ENCODE results near the gene KCNK5. TPM values are rescaled to one million over a fixed set of nuclear protein-coding genes. Genes with fewer than 3 reads are reported as not detected.

The KCNK5 gene
- total and polyA plus RNA-seq, 2 experiments from 2014 or later: 6.6 to 11.4 TPM

DNA sequence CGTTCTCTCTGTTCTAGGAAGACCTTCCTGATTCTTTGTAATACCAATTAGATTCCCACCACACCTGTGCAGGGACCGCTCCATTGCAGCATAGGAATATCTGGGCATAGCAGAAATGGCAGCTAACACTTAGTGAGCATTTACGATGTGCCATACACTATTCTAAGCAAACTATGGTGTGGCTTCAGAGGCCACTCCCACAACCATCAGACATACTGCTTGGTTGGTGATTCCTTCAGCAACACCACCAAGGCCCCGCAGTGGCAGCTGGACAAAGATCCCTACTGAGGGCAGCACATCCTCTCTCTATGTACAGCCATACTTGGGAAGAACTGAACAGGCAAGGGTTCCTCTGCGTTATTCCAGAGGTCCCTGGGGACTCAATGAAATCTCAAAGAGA is 6.2 kb downstream of the KCNK5 start:
- Histone ChIP-seq H2AFZ (no peak overlapping the region), H3K36me3 (replicated peaks; ENCODE audit: insufficient read depth, low read depth) (no peaks in the 10 kb centered on the region), H3K4me3 (no peak overlapping the region), H3K79me2 (peaks cover 52% of the 10 kb centered on the region), H3K4me1 (ENCODE audit: insufficient read depth) (peaks cover 44% of the 10 kb centered on the region), H3K27ac (no peak overlapping the region), H3K27me3 (peaks cover 6% of the 10 kb centered on the region), H4K20me1 (ENCODE audit: insufficient read depth, poor library complexity, severe bottlenecking) (no peaks in the 10 kb centered on the region), H3K9me2 (replicated peaks; ENCODE audit: insufficient read depth) (no peaks in the 10 kb centered on the region), H3K9me3 (ENCODE audit: low read depth) (no peaks in the 10 kb centered on the region), H3K4me2 (peak overlapping the region; percentile 29)
- no peak for DNase-seq (ENCODE audit: low spot score)
- TF ChIP-seq EZH2 (IDR thresholded peaks at IDR 0.05; ENCODE audit: borderline replicate concordance): no peak
- TF ChIP-seq EZH2phosphoT487 (IDR thresholded peaks at IDR 0.05; ENCODE audit: low read depth, severe bottlenecking, unreplicated experiment): no peak
- TF ChIP-seq, protein P1, sequence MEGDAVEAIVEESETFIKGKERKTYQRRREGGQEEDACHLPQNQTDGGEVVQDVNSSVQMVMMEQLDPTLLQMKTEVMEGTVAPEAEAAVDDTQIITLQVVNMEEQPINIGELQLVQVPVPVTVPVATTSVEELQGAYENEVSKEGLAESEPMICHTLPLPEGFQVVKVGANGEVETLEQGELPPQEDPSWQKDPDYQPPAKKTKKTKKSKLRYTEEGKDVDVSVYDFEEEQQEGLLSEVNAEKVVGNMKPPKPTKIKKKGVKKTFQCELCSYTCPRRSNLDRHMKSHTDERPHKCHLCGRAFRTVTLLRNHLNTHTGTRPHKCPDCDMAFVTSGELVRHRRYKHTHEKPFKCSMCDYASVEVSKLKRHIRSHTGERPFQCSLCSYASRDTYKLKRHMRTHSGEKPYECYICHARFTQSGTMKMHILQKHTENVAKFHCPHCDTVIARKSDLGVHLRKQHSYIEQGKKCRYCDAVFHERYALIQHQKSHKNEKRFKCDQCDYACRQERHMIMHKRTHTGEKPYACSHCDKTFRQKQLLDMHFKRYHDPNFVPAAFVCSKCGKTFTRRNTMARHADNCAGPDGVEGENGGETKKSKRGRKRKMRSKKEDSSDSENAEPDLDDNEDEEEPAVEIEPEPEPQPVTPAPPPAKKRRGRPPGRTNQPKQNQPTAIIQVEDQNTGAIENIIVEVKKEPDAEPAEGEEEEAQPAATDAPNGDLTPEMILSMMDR (IDR thresholded peaks at IDR 0.05; ENCODE audit: poor library complexity): no peak
- 96% methylated on average over 5 of the region's 5 CpGs for WGBS (ENCODE audit: low lambda C conversion rate, missing lambda C conversion rate)

DNA sequence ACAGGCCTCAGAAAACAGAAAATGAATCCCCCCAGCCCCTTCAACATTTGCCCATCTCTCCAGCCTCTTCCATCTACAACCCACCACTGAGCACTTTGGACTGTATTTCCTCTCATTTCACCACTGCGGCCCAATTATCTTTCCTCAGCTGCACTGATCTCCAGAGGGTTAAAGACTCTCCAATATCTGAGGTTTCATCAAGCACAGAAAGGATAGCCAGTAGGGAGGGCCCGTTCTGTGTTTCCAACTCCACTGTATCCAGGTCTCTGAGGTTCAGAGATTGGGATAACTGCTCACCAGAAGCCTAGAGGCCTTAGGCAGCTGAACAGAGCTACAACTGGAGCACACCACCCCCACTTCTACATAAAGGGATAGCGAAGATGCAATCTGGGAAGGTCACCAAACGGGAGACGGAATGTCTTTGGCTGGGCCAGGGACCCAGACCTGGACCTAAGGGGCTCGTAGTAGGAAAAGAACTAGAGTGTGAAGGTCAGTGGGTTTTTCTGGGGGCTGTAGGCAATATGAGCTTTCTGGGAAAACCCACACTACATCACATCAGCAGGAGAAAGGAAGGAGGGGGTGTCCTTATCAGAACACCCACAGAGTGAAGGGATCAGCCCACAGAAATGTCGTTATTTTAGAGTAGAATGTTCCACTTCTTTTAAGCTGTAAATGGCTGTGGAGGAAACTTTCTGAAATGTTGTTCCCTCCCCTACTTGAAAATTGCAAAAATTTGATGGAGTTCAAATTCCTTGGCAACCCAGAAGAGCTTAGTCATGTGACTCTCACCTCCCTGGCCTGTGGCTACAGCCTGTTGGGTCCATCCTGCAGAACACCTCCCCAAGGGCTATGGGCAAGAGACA is 7.3 kb downstream of the KCNK5 start:
- peaks cover 42% of the 10 kb centered on the region for H3K79me2 ChIP-seq

DNA sequence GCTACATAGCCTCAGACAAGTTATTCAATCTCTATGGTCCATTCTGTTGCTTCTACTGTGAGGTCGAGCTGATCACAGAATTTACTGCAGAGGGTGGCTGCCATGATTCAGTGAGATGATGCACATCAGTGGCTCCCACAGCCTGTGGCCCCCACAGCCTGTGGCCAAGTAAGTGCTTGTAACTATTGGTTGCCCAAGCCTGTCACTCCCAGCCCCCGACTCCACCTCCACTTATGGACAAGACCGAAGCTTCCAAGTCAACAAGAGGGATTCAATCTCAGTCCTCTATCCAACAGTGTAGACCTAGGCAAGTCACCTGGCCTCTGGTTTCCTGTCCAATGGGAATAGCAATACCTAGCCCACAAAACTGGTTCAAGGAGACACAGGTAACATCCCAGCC is 8.2 kb downstream of the KCNK5 start:
- no peaks in the 10 kb centered on the region for H3K27me3 ChIP-seq
- H3K4me2 ChIP-seq: no peak overlapping the region
- DNase-seq (ENCODE audit: low spot score): no peak
- H4K20me1 ChIP-seq (ENCODE audit: insufficient read depth, poor library complexity, severe bottlenecking): no peaks in the 10 kb centered on the region
- H3K79me2 ChIP-seq: peaks cover 38% of the 10 kb centered on the region
- no peak overlapping the region for H3K27ac ChIP-seq
- H3K36me3 ChIP-seq (replicated peaks; ENCODE audit: insufficient read depth, low read depth): no peaks in the 10 kb centered on the region
- H3K4me1 ChIP-seq (ENCODE audit: insufficient read depth): peaks cover 55% of the 10 kb centered on the region
- TF ChIP-seq EZH2phosphoT487 (IDR thresholded peaks at IDR 0.05; ENCODE audit: low read depth, severe bottlenecking, unreplicated experiment): no peak
- TF ChIP-seq EZH2 (IDR thresholded peaks at IDR 0.05; ENCODE audit: borderline replicate concordance): no peak
- TF ChIP-seq, protein P1 (IDR thresholded peaks at IDR 0.05; ENCODE audit: poor library complexity): no peak
- H3K4me3 ChIP-seq: no peak overlapping the region
- 93% methylated on average over 3 of the region's 3 CpGs for WGBS (ENCODE audit: low lambda C conversion rate, missing lambda C conversion rate)
- H3K9me2 ChIP-seq (replicated peaks; ENCODE audit: insufficient read depth): no peaks in the 10 kb centered on the region
- no peaks in the 10 kb centered on the region for H3K9me3 ChIP-seq (ENCODE audit: low read depth)
- H2AFZ ChIP-seq: no peak overlapping the region

More for the DNA sequence above, 7.3 kb downstream of the KCNK5 start:
- Histone ChIP-seq H2AFZ (no peak overlapping the region), H3K27ac (no peak overlapping the region), H3K4me1 (ENCODE audit: insufficient read depth) (peaks cover 54% of the 10 kb centered on the region), H3K9me2 (replicated peaks; ENCODE audit: insufficient read depth) (no peaks in the 10 kb centered on the region), H3K4me3 (no peak overlapping the region), H3K4me2 (no peak overlapping the region), H3K36me3 (replicated peaks; ENCODE audit: insufficient read depth, low read depth) (no peaks in the 10 kb centered on the region), H4K20me1 (ENCODE audit: insufficient read depth, poor library complexity, severe bottlenecking) (no peaks in the 10 kb centered on the region), H3K9me3 (ENCODE audit: low read depth) (no peaks in the 10 kb centered on the region), H3K27me3 (no peaks in the 10 kb centered on the region)
- WGBS (ENCODE audit: low lambda C conversion rate, missing lambda C conversion rate): 87% methylated on average over 7 of the region's 7 CpGs
- DNase-seq (ENCODE audit: low spot score): no peak
- TF ChIP-seq EZH2phosphoT487 (IDR thresholded peaks at IDR 0.05; ENCODE audit: low read depth, severe bottlenecking, unreplicated experiment) (no peak), EZH2 (IDR thresholded peaks at IDR 0.05; ENCODE audit: borderline replicate concordance) (no peak)
- TF ChIP-seq, protein P1 (IDR thresholded peaks at IDR 0.05; ENCODE audit: poor library complexity): no peak
